Measurements from ENCODE around the gene CA10. TPM values are rescaled to one million over a fixed set of nuclear protein-coding genes. Genes with fewer than 3 reads are reported as not detected.

Gene CA10
- total RNA-seq, 1 donor, result not detected

DNA sequence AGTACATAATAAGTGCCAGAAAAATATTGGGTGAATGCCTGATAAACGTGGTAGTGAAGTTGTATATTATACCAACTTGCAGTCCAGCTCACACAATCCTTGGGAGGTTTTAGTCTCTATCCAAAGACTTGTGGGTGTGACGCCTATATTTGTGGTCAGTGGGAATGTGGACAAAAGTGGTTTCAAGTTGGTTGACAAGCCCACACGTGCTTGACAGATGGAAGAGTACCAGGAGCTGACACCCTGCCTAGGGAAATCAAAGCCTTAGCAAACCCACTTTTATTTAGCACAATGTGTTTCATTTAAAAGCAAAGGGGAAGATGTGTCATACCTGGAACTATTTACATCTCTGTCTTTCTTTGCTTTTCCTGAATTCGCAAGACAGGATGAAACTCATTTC is 79.0 kb downstream of the CA10 start:
- TF ChIP-seq CTCF (IDR thresholded peaks at IDR 0.05; ENCODE audit: insufficient read depth, low read depth, low read length), result no peak
- DNase-seq (ENCODE audit: low read depth), result no peak
- no peak overlapping the region for H3K4me3 ChIP-seq (ENCODE audit: low read depth, low read length)

DNA sequence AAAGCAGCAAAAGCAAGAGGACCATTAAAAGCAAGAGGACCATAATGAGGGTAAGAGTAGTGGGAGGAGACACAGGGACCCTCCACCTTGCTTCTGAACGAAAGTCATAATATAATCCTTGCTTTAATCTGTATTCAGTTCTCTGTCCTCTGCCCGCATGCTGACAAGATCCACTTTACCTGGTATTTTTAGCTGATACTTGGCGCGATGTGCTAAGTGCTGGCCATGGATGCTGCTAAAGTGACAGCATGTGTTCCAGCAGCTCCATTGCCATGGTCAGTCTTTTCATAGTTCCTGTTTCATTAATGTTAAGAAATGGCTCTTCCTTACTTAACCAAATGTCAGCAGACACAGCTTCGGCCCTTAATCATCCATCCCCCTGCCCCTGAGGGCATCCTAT is 86.8 kb downstream of the CA10 start:
- H3K4me3 ChIP-seq (ENCODE audit: low read depth, low read length), result no peak overlapping the region
- DNase-seq (ENCODE audit: low read depth), result no peak
- TF ChIP-seq CTCF (IDR thresholded peaks at IDR 0.05; ENCODE audit: insufficient read depth, low read depth, low read length), result no peak

GRCh38 chr17:52064791-52065211 is 93.7 kb downstream of the CA10 start:
- DNase-seq (ENCODE audit: low read depth), result no peak
- H3K4me3 ChIP-seq (ENCODE audit: low read depth, low read length), result no peak overlapping the region
- no peak for TF ChIP-seq CTCF (IDR thresholded peaks at IDR 0.05; ENCODE audit: insufficient read depth, low read depth, low read length)

GRCh38 chr17:52049496-52049895 is 109.0 kb downstream of the CA10 start:
- H3K4me3 ChIP-seq (ENCODE audit: low read depth, low read length), result no peak overlapping the region
- no peak for TF ChIP-seq CTCF (IDR thresholded peaks at IDR 0.05; ENCODE audit: insufficient read depth, low read depth, low read length)

GRCh38 chr17:52049051-52049450 is 109.5 kb downstream of the CA10 start:
- no peak overlapping the region for H3K4me3 ChIP-seq (ENCODE audit: low read depth, low read length)
- TF ChIP-seq CTCF (IDR thresholded peaks at IDR 0.05; ENCODE audit: insufficient read depth, low read depth, low read length), result no peak
- DNase-seq (ENCODE audit: low read depth), result no peak

More at GRCh38 chr17:52049496-52049895, 109.0 kb downstream of the CA10 start:
- no peak for DNase-seq (ENCODE audit: low read depth)

- DNase-seq (ENCODE audit: low read depth), result no peak
- TF ChIP-seq CTCF (IDR thresholded peaks at IDR 0.05; ENCODE audit: insufficient read depth, low read depth, low read length), result no peak
These were observed 110.2 kb downstream of the CA10 start for GRCh38 chr17:52048137-52048898.

GRCh38 chr17:52047086-52047485 is 111.4 kb downstream of the CA10 start:
- H3K4me3 ChIP-seq (ENCODE audit: low read depth, low read length), result no peak overlapping the region
- no peak for DNase-seq (ENCODE audit: low read depth)
- TF ChIP-seq CTCF (IDR thresholded peaks at IDR 0.05; ENCODE audit: insufficient read depth, low read depth, low read length), result no peak

More at GRCh38 chr17:52048137-52048898, 110.2 kb downstream of the CA10 start:
- H3K4me3 ChIP-seq (ENCODE audit: low read depth, low read length), result no peak overlapping the region
